ENCODE measurements around the gene FLNA. TPM values are rescaled to one million over a fixed set of nuclear protein-coding genes. Genes with fewer than 3 reads are reported as not detected.
"Not testable (repeated sequence)": the region's sequence is repeated elsewhere in the genome, so short reads cannot be mapped to it uniquely, and the experiment has no call there.

Gene FLNA
- total RNA-seq, 1 experiment from 2014 or later = 1,686 TPM

- not testable (repeated sequence) for H3K27me3 ChIP-seq (replicated peaks); DNase-seq (ENCODE audit: low read depth in 1 of 2, low spot score in 2 of 2); H3K27ac ChIP-seq; H3K36me3 ChIP-seq; H3K9me3 ChIP-seq (replicated peaks); H3K4me3 ChIP-seq; H3K4me1 ChIP-seq (replicated peaks)
Observed at GRCh38 chrX:154341399-154342298, 32.8 kb downstream of the FLNA start.

DNA sequence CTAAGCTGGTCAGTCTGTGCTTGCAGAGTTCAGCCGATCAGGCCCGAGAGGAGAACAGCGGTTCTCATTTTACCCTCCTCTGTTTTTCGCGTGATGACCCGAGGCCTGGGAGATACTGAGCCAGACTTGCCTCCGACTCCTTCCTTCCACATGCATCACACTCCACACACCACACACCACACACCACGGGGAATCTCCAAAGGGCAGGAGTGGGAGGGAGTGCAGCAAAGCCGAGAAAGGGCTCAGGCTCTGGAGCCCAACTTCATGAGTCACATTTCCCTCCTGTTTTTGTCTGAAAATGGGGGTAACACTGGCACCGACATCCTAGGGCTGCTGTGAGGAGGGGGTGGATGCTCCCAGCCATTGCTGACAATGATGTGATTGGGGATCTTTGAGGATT, 39.9 kb downstream of the FLNA start:
- Histone ChIP-seq H3K27me3 (replicated peaks) (no peaks in the 10 kb centered on the region), H3K4me1 (replicated peaks) (no peaks in the 10 kb centered on the region), H3K4me3 (no peak overlapping the region), H3K27ac (no peak overlapping the region), H3K9me3 (replicated peaks) (no peaks in the 10 kb centered on the region), H3K36me3 (no peaks in the 10 kb centered on the region)
- no peak for DNase-seq (ENCODE audit: low read depth in 1 of 2, low spot score in 2 of 2)

GRCh38 chrX:154333837-154334271, 40.6 kb downstream of the FLNA start:
- Histone ChIP-seq H3K4me3 (no peak overlapping the region), H3K27me3 (replicated peaks) (no peaks in the 10 kb centered on the region), H3K4me1 (replicated peaks) (no peaks in the 10 kb centered on the region), H3K9me3 (replicated peaks) (no peaks in the 10 kb centered on the region), H3K36me3 (no peaks in the 10 kb centered on the region), H3K27ac (no peak overlapping the region)
- DNase-seq (ENCODE audit: low read depth in 1 of 2, low spot score in 2 of 2) = no peak

DNA sequence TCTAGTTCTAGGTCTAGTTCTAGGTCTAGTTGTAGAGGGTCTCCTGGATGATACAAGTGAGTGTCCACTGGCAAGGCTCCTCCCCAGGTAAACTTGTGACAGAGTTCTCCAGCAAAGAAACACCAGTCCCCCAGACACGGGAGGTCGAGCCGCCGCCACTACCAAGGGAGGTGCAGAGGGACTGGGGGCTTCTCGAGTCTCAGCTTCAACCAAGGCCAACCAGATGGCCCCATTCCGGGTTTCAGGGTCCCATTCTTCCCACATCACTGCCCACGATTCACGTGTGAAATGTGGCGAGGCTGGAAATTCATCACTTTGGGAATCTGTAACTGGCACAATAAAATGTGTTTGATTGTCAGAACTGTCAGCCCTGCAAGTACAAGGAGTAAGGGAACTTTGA, 41.3 kb downstream of the FLNA start:
- Histone ChIP-seq H3K27me3 (replicated peaks) (no peaks in the 10 kb centered on the region), H3K4me1 (replicated peaks) (no peaks in the 10 kb centered on the region), H3K4me3 (no peak overlapping the region), H3K9me3 (replicated peaks) (no peaks in the 10 kb centered on the region), H3K27ac (no peak overlapping the region), H3K36me3 (no peaks in the 10 kb centered on the region)
- DNase-seq (ENCODE audit: low read depth in 1 of 2, low spot score in 2 of 2) = no peak

DNA sequence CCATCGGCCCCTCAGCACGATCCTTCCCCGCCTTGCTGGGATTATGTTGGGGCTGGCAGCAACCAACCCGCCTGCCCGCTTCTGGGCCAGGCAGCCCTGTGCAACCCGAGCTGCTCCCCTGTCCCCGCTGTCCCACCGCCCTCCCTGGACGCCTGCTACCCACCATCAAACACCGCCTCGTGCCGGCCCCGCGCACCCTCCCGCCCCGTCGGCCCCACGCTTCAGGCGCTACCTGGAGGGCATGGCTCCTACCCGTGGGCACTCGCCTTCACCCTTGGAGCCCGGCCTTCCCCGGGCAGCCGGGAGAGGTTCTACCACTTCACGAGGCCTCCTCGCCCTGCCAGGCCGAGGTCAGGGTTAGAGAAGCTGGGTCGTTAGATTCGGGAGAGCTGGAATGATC, 41.9 kb downstream of the FLNA start:
- no peaks in the 10 kb centered on the region for H3K27me3 ChIP-seq (replicated peaks)
- no peak overlapping the region for H3K4me3 ChIP-seq
- no peak overlapping the region for H3K27ac ChIP-seq
- H3K36me3 ChIP-seq = no peaks in the 10 kb centered on the region
- no peaks in the 10 kb centered on the region for H3K9me3 ChIP-seq (replicated peaks)
- H3K4me1 ChIP-seq (replicated peaks) = no peaks in the 10 kb centered on the region
- DNase-seq (ENCODE audit: low read depth in 1 of 2, low spot score in 2 of 2) = no peak

DNA sequence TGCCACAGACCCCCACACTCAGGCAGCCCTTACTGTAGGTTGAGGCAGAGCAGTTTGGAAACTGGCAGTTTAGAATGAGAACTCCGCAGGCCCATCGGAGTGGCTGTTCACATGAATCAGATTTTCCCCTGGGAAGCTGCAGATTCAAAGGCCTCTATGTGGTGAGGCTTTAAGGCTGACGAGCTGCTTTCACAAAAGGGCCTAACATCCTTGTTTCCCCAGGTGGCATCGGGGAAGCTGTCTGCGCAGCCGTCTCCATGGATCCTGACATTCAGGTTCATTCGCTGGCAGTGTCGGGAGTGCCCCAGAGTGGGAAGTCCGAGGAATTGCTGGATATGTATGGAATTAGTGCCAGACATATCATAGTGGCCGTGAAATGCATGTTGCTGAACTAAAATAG, 45.1 kb downstream of the FLNA start:
- DNase-seq (ENCODE audit: low read depth in 1 of 2, low spot score in 2 of 2) = no peak
- Histone ChIP-seq H3K27ac (no peak overlapping the region), H3K9me3 (replicated peaks) (no peaks in the 10 kb centered on the region), H3K4me1 (replicated peaks) (peaks cover 10% of the 10 kb centered on the region), H3K4me3 (no peak overlapping the region), H3K27me3 (replicated peaks) (0 out of 2 replicates have a peak, but pooled peaks cover 3% of the 10 kb centered on the region), H3K36me3 (no peaks in the 10 kb centered on the region)

GRCh38 chrX:154328646-154329045, 45.8 kb downstream of the FLNA start:
- H3K36me3 ChIP-seq = no peaks in the 10 kb centered on the region
- no peak for DNase-seq (ENCODE audit: low read depth in 1 of 2, low spot score in 2 of 2)

GRCh38 chrX:154327038-154327820, 47.2 kb downstream of the FLNA start:
- Histone ChIP-seq H3K36me3 (no peaks in the 10 kb centered on the region), H3K4me1 (replicated peaks) (peaks cover 10% of the 10 kb centered on the region), H3K27ac (no peak overlapping the region), H3K9me3 (replicated peaks) (no peaks in the 10 kb centered on the region), H3K27me3 (replicated peaks) (0 out of 2 replicates have a peak, but pooled peaks cover 3% of the 10 kb centered on the region), H3K4me3 (no peak overlapping the region)
- DNase-seq (ENCODE audit: low read depth in 1 of 2, low spot score in 2 of 2) = no peak

More at GRCh38 chrX:154328646-154329045, 45.8 kb downstream of the FLNA start:
- Histone ChIP-seq H3K27me3 (replicated peaks) (0 out of 2 replicates have a peak, but pooled peaks cover 3% of the 10 kb centered on the region), H3K27ac (no peak overlapping the region), H3K9me3 (replicated peaks) (no peaks in the 10 kb centered on the region), H3K4me1 (replicated peaks) (peaks cover 10% of the 10 kb centered on the region), H3K4me3 (no peak overlapping the region)

DNA sequence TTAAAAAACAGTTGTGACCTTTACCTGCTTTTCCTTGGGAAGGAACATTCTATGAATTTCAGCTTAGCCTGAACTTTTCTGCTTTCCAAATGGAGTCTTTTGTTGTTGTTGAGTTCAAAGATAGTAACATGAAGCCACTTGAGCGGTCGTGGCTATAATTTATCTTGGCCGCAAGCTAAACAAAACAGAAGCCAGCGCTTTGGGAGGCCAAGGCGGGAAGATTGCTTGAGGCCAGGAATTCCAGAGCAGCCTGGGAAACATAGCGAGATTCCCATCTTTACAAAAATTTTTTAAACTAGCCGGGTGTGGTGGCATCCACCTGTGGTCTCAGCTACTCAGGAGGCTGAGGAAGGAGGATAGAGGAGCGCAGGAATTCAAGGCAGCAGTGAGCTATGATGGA, 48.9 kb downstream of the FLNA start:
- DNase-seq (ENCODE audit: low read depth in 1 of 2, low spot score in 2 of 2) = peak; percentile 49 to 54
- Histone ChIP-seq H3K4me3 (no peak overlapping the region), H3K27me3 (replicated peaks) (0 out of 2 replicates have a peak, but pooled peaks cover 3% of the 10 kb centered on the region), H3K36me3 (no peaks in the 10 kb centered on the region), H3K4me1 (replicated peaks) (peaks cover 10% of the 10 kb centered on the region), H3K9me3 (replicated peaks) (no peaks in the 10 kb centered on the region), H3K27ac (no peak overlapping the region)

GRCh38 chrX:154323537-154323936, 50.9 kb downstream of the FLNA start:
- Histone ChIP-seq H3K27me3 (replicated peaks) (0 out of 2 replicates have a peak, but pooled peaks cover 3% of the 10 kb centered on the region), H3K4me1 (replicated peaks) (peaks cover 10% of the 10 kb centered on the region), H3K36me3 (no peaks in the 10 kb centered on the region), H3K27ac (no peak overlapping the region), H3K9me3 (replicated peaks) (no peaks in the 10 kb centered on the region), H3K4me3 (no peak overlapping the region)
- no peak for DNase-seq (ENCODE audit: low read depth in 1 of 2, low spot score in 2 of 2)

GRCh38 chrX:154322890-154323289, 51.5 kb downstream of the FLNA start:
- H3K27ac ChIP-seq = no peak overlapping the region
- peaks cover 10% of the 10 kb centered on the region for H3K4me1 ChIP-seq (replicated peaks)
- no peaks in the 10 kb centered on the region for H3K36me3 ChIP-seq
- 0 out of 2 replicates have a peak, but pooled peaks cover 3% of the 10 kb centered on the region for H3K27me3 ChIP-seq (replicated peaks)
- no peaks in the 10 kb centered on the region for H3K9me3 ChIP-seq (replicated peaks)
- DNase-seq (ENCODE audit: low read depth in 1 of 2, low spot score in 2 of 2) = no peak
- no peak overlapping the region for H3K4me3 ChIP-seq

DNA sequence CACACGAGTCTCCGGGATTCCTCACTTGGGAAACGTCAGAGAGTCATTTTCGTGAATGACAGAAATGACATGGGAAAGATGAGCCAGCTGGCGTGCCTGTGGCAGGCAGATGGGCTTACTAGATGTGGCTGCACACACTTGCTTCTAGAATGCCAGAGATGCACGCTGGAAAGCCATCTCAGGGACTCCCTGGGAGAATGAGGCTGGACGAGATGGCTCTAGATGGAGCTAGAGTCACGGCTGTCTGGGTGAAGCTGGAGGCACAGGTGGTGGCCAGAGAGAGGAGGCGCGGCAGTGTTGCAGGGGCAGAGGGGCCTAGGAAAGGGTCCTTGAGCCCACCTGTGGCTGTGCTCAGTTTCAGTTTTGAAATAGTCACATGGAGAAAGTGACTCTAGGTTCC, 52.8 kb downstream of the FLNA start:
- H3K9me3 ChIP-seq (replicated peaks) = no peaks in the 10 kb centered on the region
- H3K27ac ChIP-seq = no peak overlapping the region
- DNase-seq (ENCODE audit: low read depth in 1 of 2, low spot score in 2 of 2) = no peak
- H3K27me3 ChIP-seq (replicated peaks) = 0 out of 2 replicates have a peak, but pooled peaks cover 3% of the 10 kb centered on the region
- no peak overlapping the region for H3K4me3 ChIP-seq
- H3K36me3 ChIP-seq = no peaks in the 10 kb centered on the region
- H3K4me1 ChIP-seq (replicated peaks) = peaks cover 10% of the 10 kb centered on the region

- Histone ChIP-seq H3K9me3 (replicated peaks) (no peaks in the 10 kb centered on the region), H3K27me3 (replicated peaks) (0 out of 2 replicates have a peak, but pooled peaks cover 3% of the 10 kb centered on the region), H3K27ac (no peak overlapping the region), H3K36me3 (no peaks in the 10 kb centered on the region), H3K4me1 (replicated peaks) (peaks cover 10% of the 10 kb centered on the region), H3K4me3 (no peak overlapping the region)
- no peak for DNase-seq (ENCODE audit: low read depth in 1 of 2, low spot score in 2 of 2)
Observed at GRCh38 chrX:154321152-154321551, 53.3 kb downstream of the FLNA start.

DNA sequence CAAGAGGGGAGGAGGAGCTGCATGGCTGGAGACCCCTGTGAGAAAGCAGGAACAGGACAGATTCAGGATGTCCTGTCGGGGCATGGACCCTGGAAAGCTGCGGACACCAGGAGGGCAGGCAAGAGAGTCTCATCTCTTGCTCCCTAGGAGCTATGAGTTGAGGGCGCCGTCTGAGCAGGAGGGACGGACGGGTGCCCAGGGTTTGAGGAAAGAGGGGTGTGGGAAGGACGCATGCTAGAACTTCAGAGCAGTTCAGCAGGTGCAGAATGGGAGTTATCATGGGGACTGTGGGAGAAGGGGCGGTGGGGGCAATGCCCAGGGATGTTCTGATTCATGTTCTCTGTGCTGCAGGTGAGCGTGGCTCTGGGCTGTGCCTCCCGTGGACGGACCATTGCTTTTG, 54.0 kb downstream of the FLNA start:
- no peak for DNase-seq (ENCODE audit: low read depth in 1 of 2, low spot score in 2 of 2)

More for the DNA sequence above, 54.0 kb downstream of the FLNA start:
- no peak overlapping the region for H3K27ac ChIP-seq
- H3K27me3 ChIP-seq (replicated peaks) = 0 out of 2 replicates have a peak, but pooled peaks cover 3% of the 10 kb centered on the region
- H3K9me3 ChIP-seq (replicated peaks) = no peaks in the 10 kb centered on the region
- no peaks in the 10 kb centered on the region for H3K36me3 ChIP-seq
- H3K4me3 ChIP-seq = no peak overlapping the region
- H3K4me1 ChIP-seq (replicated peaks) = peaks cover 10% of the 10 kb centered on the region
